ENCODE results near the gene TRPM1.

The TRPM1 gene

GRCh38 chr15:30973379-30973778 lies 128.1 kb downstream of the TRPM1 start:
- Histone ChIP-seq H3K36me3 (ENCODE audit: control insufficient read depth in 5 of 5, insufficient read depth in 5 of 5, low read length in 5 of 5) (peaks cover 20 to 53% (median 42%) of the 10 kb centered on the region in 5 donors), H3K27me3 (ENCODE audit: control insufficient read depth in 5 of 5, insufficient read depth in 4 of 5, low read length in 5 of 5) (no peaks in the 10 kb centered on the region), H3K4me1 (ENCODE audit: control insufficient read depth in 5 of 5, insufficient read depth in 5 of 5, low read length in 5 of 5) (peaks cover 3 to 15% (median 9%) of the 10 kb centered on the region in 5 donors), H3K27ac (ENCODE audit: low read depth, low read length) (no peak overlapping the region), H3K9ac (ENCODE audit: low read length in 5 of 5) (no peak overlapping the region), H3K4me3 (ENCODE audit: low read depth in 1 of 5, low read length in 5 of 5) (no peak overlapping the region), H3K9me3 (ENCODE audit: control insufficient read depth in 5 of 5, low read length in 5 of 5) (no peaks in the 10 kb centered on the region)

DNA sequence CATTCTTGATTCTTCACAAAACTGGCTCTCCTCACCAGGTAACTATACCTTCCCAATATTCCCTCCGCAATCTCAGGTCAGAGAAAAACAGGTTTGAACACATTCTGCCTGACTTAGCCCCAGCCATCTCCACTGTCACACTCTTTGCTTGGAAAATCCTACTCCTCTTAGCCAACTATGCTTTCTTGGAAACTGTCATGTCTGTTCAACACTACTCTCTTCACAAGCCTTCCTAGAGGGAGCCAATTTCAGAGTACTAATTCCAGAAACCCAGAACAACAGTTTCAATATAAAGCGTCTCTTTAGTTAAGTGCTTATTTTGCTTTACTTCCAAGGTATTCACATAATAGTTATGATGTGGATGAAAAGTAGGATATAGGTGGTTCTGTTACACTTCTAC lies 131.8 kb downstream of the TRPM1 start:
- H3K4me1 ChIP-seq (ENCODE audit: control insufficient read depth in 5 of 5, insufficient read depth in 5 of 5, low read length in 5 of 5) = no peaks in the 10 kb centered on the region
- no peaks in the 10 kb centered on the region for H3K27me3 ChIP-seq (ENCODE audit: control insufficient read depth in 5 of 5, insufficient read depth in 4 of 5, low read length in 5 of 5)
- peaks cover 20 to 78% (median 53%) of the 10 kb centered on the region in 5 donors for H3K36me3 ChIP-seq (ENCODE audit: control insufficient read depth in 5 of 5, insufficient read depth in 5 of 5, low read length in 5 of 5)
- no peaks in the 10 kb centered on the region for H3K9me3 ChIP-seq (ENCODE audit: control insufficient read depth in 5 of 5, low read length in 5 of 5)
- H3K9ac ChIP-seq (ENCODE audit: low read length in 5 of 5) = no peak overlapping the region
- H3K4me3 ChIP-seq (ENCODE audit: low read depth in 1 of 5, low read length in 5 of 5) = no peak overlapping the region
- H3K27ac ChIP-seq (ENCODE audit: low read depth, low read length) = no peak overlapping the region

DNA sequence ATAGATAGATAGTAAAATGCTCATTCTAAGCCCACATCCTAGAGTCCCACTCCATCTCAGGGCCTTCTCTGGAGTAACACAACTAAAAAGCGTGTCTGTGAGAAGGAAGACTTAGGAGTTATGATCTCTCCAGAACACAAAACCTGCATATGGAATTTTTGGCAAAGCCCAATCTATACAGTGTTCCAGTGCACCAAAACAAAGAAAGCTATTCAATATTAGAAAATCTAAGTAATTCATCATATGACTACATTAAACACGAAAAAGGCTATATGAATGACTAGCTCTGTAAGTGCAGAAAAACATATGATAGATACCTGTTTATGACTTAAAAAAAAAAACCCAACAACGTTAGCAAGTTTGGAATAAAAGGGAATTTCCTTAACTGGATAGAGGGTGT lies 137.8 kb downstream of the TRPM1 start:
- Histone ChIP-seq H3K27me3 (ENCODE audit: control insufficient read depth in 5 of 5, insufficient read depth in 4 of 5, low read length in 5 of 5) (no peaks in the 10 kb centered on the region), H3K27ac (ENCODE audit: low read depth, low read length) (no peak overlapping the region), H3K9ac (ENCODE audit: low read length in 5 of 5) (no peak overlapping the region), H3K9me3 (ENCODE audit: control insufficient read depth in 5 of 5, low read length in 5 of 5) (no peaks in the 10 kb centered on the region), H3K4me3 (ENCODE audit: low read depth in 1 of 5, low read length in 5 of 5) (no peak overlapping the region), H3K36me3 (ENCODE audit: control insufficient read depth in 5 of 5, insufficient read depth in 5 of 5, low read length in 5 of 5) (peaks cover 42 to 71% (median 57%) of the 10 kb centered on the region in 5 donors), H3K4me1 (ENCODE audit: control insufficient read depth in 5 of 5, insufficient read depth in 5 of 5, low read length in 5 of 5) (peaks cover 0 to 11% (median 0%) of the 10 kb centered on the region in 5 donors)

DNA sequence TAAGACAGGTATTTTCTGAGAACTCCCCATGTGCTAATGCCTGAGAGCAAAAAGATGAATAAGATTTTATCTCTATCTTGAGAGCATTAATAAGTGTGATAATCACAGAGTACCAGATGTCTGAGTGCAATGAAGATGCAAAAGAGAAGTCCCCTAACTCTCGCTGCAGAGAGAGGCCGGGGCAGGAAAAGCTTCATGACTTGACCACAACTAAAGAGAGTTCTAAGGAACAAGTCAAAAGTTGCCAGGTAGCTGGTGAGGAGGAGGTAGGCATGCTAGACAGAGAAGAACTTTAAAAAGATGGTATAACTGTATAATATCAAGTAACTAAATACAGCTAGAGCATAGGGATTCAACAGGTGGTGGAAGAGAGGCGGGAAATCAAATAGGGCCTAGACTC lies 138.9 kb downstream of the TRPM1 start:
- Histone ChIP-seq H3K27ac (ENCODE audit: low read depth, low read length) (no peak overlapping the region), H3K9me3 (ENCODE audit: control insufficient read depth in 5 of 5, low read length in 5 of 5) (no peaks in the 10 kb centered on the region), H3K36me3 (ENCODE audit: control insufficient read depth in 5 of 5, insufficient read depth in 5 of 5, low read length in 5 of 5) (peaks cover 48 to 79% (median 63%) of the 10 kb centered on the region in 5 donors), H3K4me3 (ENCODE audit: low read depth in 1 of 5, low read length in 5 of 5) (no peak overlapping the region), H3K4me1 (ENCODE audit: control insufficient read depth in 5 of 5, insufficient read depth in 5 of 5, low read length in 5 of 5) (peaks cover 0 to 11% (median 0%) of the 10 kb centered on the region in 5 donors), H3K27me3 (ENCODE audit: control insufficient read depth in 5 of 5, insufficient read depth in 4 of 5, low read length in 5 of 5) (no peaks in the 10 kb centered on the region), H3K9ac (ENCODE audit: low read length in 5 of 5) (no peak overlapping the region)

- Histone ChIP-seq H3K4me1 (ENCODE audit: control insufficient read depth in 5 of 5, insufficient read depth in 5 of 5, low read length in 5 of 5) (peaks cover 0 to 11% (median 0%) of the 10 kb centered on the region in 5 donors), H3K9me3 (ENCODE audit: control insufficient read depth in 5 of 5, low read length in 5 of 5) (no peaks in the 10 kb centered on the region), H3K4me3 (ENCODE audit: low read depth in 1 of 5, low read length in 5 of 5) (no peak overlapping the region), H3K27me3 (ENCODE audit: control insufficient read depth in 5 of 5, insufficient read depth in 4 of 5, low read length in 5 of 5) (no peaks in the 10 kb centered on the region), H3K9ac (ENCODE audit: low read length in 5 of 5) (no peak overlapping the region), H3K36me3 (ENCODE audit: control insufficient read depth in 5 of 5, insufficient read depth in 5 of 5, low read length in 5 of 5) (peaks cover 51 to 82% (median 65%) of the 10 kb centered on the region in 5 donors), H3K27ac (ENCODE audit: low read depth, low read length) (no peak overlapping the region)
These were observed 139.4 kb downstream of the TRPM1 start for GRCh38 chr15:30962079-30962478.

- Histone ChIP-seq H3K27me3 (ENCODE audit: control insufficient read depth in 5 of 5, insufficient read depth in 4 of 5, low read length in 5 of 5) (no peaks in the 10 kb centered on the region), H3K9ac (ENCODE audit: low read length in 5 of 5) (no peak overlapping the region), H3K36me3 (ENCODE audit: control insufficient read depth in 5 of 5, insufficient read depth in 5 of 5, low read length in 5 of 5) (peaks cover 32 to 79% (median 64%) of the 10 kb centered on the region in 5 donors), H3K4me1 (ENCODE audit: control insufficient read depth in 5 of 5, insufficient read depth in 5 of 5, low read length in 5 of 5) (peaks cover 0 to 21% (median 6%) of the 10 kb centered on the region in 5 donors), H3K4me3 (ENCODE audit: low read depth in 1 of 5, low read length in 5 of 5) (no peak overlapping the region), H3K9me3 (ENCODE audit: control insufficient read depth in 5 of 5, low read length in 5 of 5) (no peaks in the 10 kb centered on the region), H3K27ac (ENCODE audit: low read depth, low read length) (no peak overlapping the region)
These were observed 143.3 kb downstream of the TRPM1 start for GRCh38 chr15:30958219-30958618.

- peaks cover 33 to 88% (median 77%) of the 10 kb centered on the region in 5 donors for H3K36me3 ChIP-seq (ENCODE audit: control insufficient read depth in 5 of 5, insufficient read depth in 5 of 5, low read length in 5 of 5)
- H3K9me3 ChIP-seq (ENCODE audit: control insufficient read depth in 5 of 5, low read length in 5 of 5) = no peaks in the 10 kb centered on the region
- peaks cover 0 to 13% (median 5%) of the 10 kb centered on the region in 5 donors for H3K4me1 ChIP-seq (ENCODE audit: control insufficient read depth in 5 of 5, insufficient read depth in 5 of 5, low read length in 5 of 5)
- H3K27ac ChIP-seq (ENCODE audit: low read depth, low read length) = no peak overlapping the region
- no peak overlapping the region for H3K9ac ChIP-seq (ENCODE audit: low read length in 5 of 5)
- H3K4me3 ChIP-seq (ENCODE audit: low read depth in 1 of 5, low read length in 5 of 5) = no peak overlapping the region
- H3K27me3 ChIP-seq (ENCODE audit: control insufficient read depth in 5 of 5, insufficient read depth in 4 of 5, low read length in 5 of 5) = no peaks in the 10 kb centered on the region
These were observed 145.1 kb downstream of the TRPM1 start for GRCh38 chr15:30956216-30957124.

DNA sequence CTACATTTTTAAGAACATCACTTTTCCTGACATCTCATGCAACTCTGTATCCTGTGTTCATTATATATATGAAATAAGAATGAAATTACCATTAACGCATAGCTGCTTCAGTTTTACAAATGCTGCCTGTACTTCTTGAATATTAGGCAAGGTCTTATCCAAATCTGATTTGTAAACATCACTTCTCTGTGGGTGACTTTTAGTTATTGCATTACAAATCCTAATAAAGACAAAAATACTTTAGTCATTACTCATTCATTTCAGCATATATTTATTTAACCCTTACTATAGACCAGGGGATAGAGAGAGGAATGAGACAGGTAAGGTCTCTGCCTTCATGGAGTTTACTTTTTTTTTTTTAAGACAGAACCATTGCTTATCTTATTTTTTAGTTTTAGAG lies 146.9 kb downstream of the TRPM1 start:
- Histone ChIP-seq H3K9me3 (ENCODE audit: control insufficient read depth in 5 of 5, low read length in 5 of 5) (peaks cover 0 to 2% (median 0%) of the 10 kb centered on the region in 5 donors), H3K4me1 (ENCODE audit: control insufficient read depth in 5 of 5, insufficient read depth in 5 of 5, low read length in 5 of 5) (peaks cover 0 to 10% (median 5%) of the 10 kb centered on the region in 5 donors), H3K27me3 (ENCODE audit: control insufficient read depth in 5 of 5, insufficient read depth in 4 of 5, low read length in 5 of 5) (no peaks in the 10 kb centered on the region), H3K9ac (ENCODE audit: low read length in 5 of 5) (no peak overlapping the region), H3K4me3 (ENCODE audit: low read depth in 1 of 5, low read length in 5 of 5) (no peak overlapping the region), H3K27ac (ENCODE audit: low read depth, low read length) (no peak overlapping the region), H3K36me3 (ENCODE audit: control insufficient read depth in 5 of 5, insufficient read depth in 5 of 5, low read length in 5 of 5) (peaks cover 36 to 92% (median 79%) of the 10 kb centered on the region in 5 donors)

- Histone ChIP-seq H3K9ac (ENCODE audit: low read length in 5 of 5) (no peak overlapping the region), H3K9me3 (ENCODE audit: control insufficient read depth in 5 of 5, low read length in 5 of 5) (peaks cover 0 to 7% (median 0%) of the 10 kb centered on the region in 5 donors), H3K27ac (ENCODE audit: low read depth, low read length) (no peak overlapping the region), H3K4me1 (ENCODE audit: control insufficient read depth in 5 of 5, insufficient read depth in 5 of 5, low read length in 5 of 5) (peaks cover 0 to 10% (median 5%) of the 10 kb centered on the region in 5 donors), H3K36me3 (ENCODE audit: control insufficient read depth in 5 of 5, insufficient read depth in 5 of 5, low read length in 5 of 5) (peaks cover 43 to 92% (median 79%) of the 10 kb centered on the region in 5 donors), H3K4me3 (ENCODE audit: low read depth in 1 of 5, low read length in 5 of 5) (no peak overlapping the region), H3K27me3 (ENCODE audit: control insufficient read depth in 5 of 5, insufficient read depth in 4 of 5, low read length in 5 of 5) (no peaks in the 10 kb centered on the region)
These were observed 147.7 kb downstream of the TRPM1 start for GRCh38 chr15:30953731-30954378.

DNA sequence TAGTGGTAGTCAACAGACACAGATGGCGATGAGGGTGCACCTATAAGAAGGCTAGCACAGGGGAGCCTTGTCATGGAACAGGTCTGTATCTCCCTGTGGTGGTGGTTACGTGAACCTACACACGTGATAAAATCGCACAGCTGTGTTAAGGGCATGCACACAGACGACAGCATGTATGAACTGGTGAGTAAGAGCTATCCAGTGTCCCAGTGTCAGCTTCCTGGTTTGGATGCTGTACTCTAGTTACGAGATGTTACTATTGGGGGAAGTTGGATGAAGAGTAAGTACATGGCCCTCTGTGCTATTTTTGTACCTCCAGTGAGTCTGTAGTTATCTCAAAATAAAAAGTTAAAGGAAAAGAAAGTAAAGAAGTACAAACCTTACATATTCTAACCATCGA lies 148.3 kb downstream of the TRPM1 start:
- H3K9ac ChIP-seq (ENCODE audit: low read length in 5 of 5) = no peak overlapping the region
- H3K27me3 ChIP-seq (ENCODE audit: control insufficient read depth in 5 of 5, insufficient read depth in 4 of 5, low read length in 5 of 5) = no peaks in the 10 kb centered on the region
- H3K27ac ChIP-seq (ENCODE audit: low read depth, low read length) = no peak overlapping the region
- no peak overlapping the region for H3K4me3 ChIP-seq (ENCODE audit: low read depth in 1 of 5, low read length in 5 of 5)
- H3K36me3 ChIP-seq (ENCODE audit: control insufficient read depth in 5 of 5, insufficient read depth in 5 of 5, low read length in 5 of 5) = peaks cover 43 to 92% (median 79%) of the 10 kb centered on the region in 5 donors
- H3K9me3 ChIP-seq (ENCODE audit: control insufficient read depth in 5 of 5, low read length in 5 of 5) = peaks cover 0 to 7% (median 0%) of the 10 kb centered on the region in 5 donors
- H3K4me1 ChIP-seq (ENCODE audit: control insufficient read depth in 5 of 5, insufficient read depth in 5 of 5, low read length in 5 of 5) = peaks cover 0 to 10% (median 5%) of the 10 kb centered on the region in 5 donors
